RWPE2 (cell line): ENCODE results near the gene ISM1.

Experiments
- ATAC-seq: fragments of 200-7000 bp; cut with Tn5 transposase; 3 replicates; pipeline ENCODE4 v1.9.1; 2021; ENCODE audit warnings: low read depth
- DNase-seq: peaks from one replicate; pipeline ENCODE4 v3.0.0-alpha.2; 2020; ENCODE audit warnings: low spot score
- H3K27ac ChIP-seq: fragments of 450-650 bp; 2 replicates; pipeline ENCODE4 v1.5.1; 2017; ENCODE audit warnings: mild to moderate bottlenecking; ENCODE audit not compliant: poor library complexity, severe bottlenecking
- H3K27me3 ChIP-seq: fragments of 250-450 bp; sonication (Bioruptor Pico); 2 replicates; pipeline ENCODE4 v1.5.1; 2021; ENCODE audit warnings: mild to moderate bottlenecking, moderate library complexity; ENCODE audit not compliant: insufficient read depth, poor library complexity, severe bottlenecking
- H3K36me3 ChIP-seq: fragments of 250-450 bp; sonication (Bioruptor Pico); 2 replicates; pipeline ENCODE4 v1.5.1; 2020; ENCODE audit warnings: low read depth, mild to moderate bottlenecking, moderate library complexity
- H3K4me1 ChIP-seq: fragments of 250-450 bp; sonication (Bioruptor Pico); 2 replicates; pipeline ENCODE4 v1.5.1; 2021; ENCODE audit warnings: mild to moderate bottlenecking, moderate library complexity; ENCODE audit not compliant: insufficient read depth, poor library complexity, severe bottlenecking
- H3K4me3 ChIP-seq: fragments of 250-450 bp; sonication (Bioruptor Pico); 2 replicates; pipeline ENCODE4 v1.5.1; 2021; ENCODE audit warnings: mild to moderate bottlenecking, moderate library complexity; ENCODE audit not compliant: severe bottlenecking
- H3K9me3 ChIP-seq: fragments of 250-450 bp; sonication (Bioruptor Pico); 2 replicates; pipeline ENCODE4 v1.5.1; 2021; ENCODE audit warnings: mild to moderate bottlenecking, moderate library complexity; ENCODE audit not compliant: severe bottlenecking
- CTCF ChIP-seq: fragments of 450-650 bp; IDR thresholded peaks from one replicate; pipeline ENCODE4 v1.5.1; 2017; ENCODE audit warnings: mild to moderate bottlenecking, moderate library complexity; ENCODE audit not compliant: poor library complexity, severe bottlenecking

Gene ISM1

GRCh38 chr20:13221313-13221672 lies 219 bp downstream of the ISM1 start:
- Histone ChIP-seq H3K4me1 (no peaks in the 10 kb centered on the region), H3K27ac (no peak overlapping the region), H3K27me3 (peaks cover 50% of the 10 kb centered on the region), H3K36me3 (no peaks in the 10 kb centered on the region), H3K4me3 (peak overlapping the region; percentile 72), H3K9me3 (peaks cover 4% of the 10 kb centered on the region)
- no peak for TF ChIP-seq CTCF
- ATAC-seq (no peak), DNase-seq (no peak)

GRCh38 chr20:13221673-13222318 lies 722 bp downstream of the ISM1 start:
- DNase-seq (peak; percentile 61), ATAC-seq (peak; percentile 81)
- no peaks in the 10 kb centered on the region for H3K36me3 ChIP-seq
- peaks cover 49% of the 10 kb centered on the region for H3K27me3 ChIP-seq
- no peak overlapping the region for H3K27ac ChIP-seq
- peak overlapping the region; percentile 72 for H3K4me3 ChIP-seq
- no peak for TF ChIP-seq CTCF
- no peaks in the 10 kb centered on the region for H3K4me1 ChIP-seq
- peaks cover 4% of the 10 kb centered on the region for H3K9me3 ChIP-seq

GRCh38 chr20:13222319-13222716 lies 1.2 kb downstream of the ISM1 start:
- Histone ChIP-seq H3K4me1 (no peaks in the 10 kb centered on the region), H3K9me3 (peaks cover 4% of the 10 kb centered on the region), H3K27me3 (peaks cover 44% of the 10 kb centered on the region), H3K36me3 (no peaks in the 10 kb centered on the region), H3K4me3 (no peak overlapping the region), H3K27ac (no peak overlapping the region)
- TF ChIP-seq CTCF, result no peak
- DNase-seq, result no peak
- ATAC-seq, result no peak

- DNase-seq, result no peak
- Histone ChIP-seq H3K4me3 (no peak overlapping the region), H3K4me1 (no peaks in the 10 kb centered on the region), H3K9me3 (peaks cover 4% of the 10 kb centered on the region), H3K36me3 (no peaks in the 10 kb centered on the region), H3K27me3 (peaks cover 31% of the 10 kb centered on the region), H3K27ac (no peak overlapping the region)
- ATAC-seq, result no peak
- no peak for TF ChIP-seq CTCF
Measured at GRCh38 chr20:13223736-13224520, 2.9 kb downstream of the ISM1 start.

- DNase-seq (no peak), ATAC-seq (no peak)
- Histone ChIP-seq H3K9me3 (peaks cover 4% of the 10 kb centered on the region), H3K27ac (no peak overlapping the region), H3K4me3 (no peak overlapping the region), H3K36me3 (no peaks in the 10 kb centered on the region), H3K27me3 (peaks cover 10% of the 10 kb centered on the region), H3K4me1 (peaks cover 3% of the 10 kb centered on the region)
- TF ChIP-seq CTCF, result no peak
Measured at GRCh38 chr20:13226367-13226766, 5.3 kb downstream of the ISM1 start.
